ENCODE results near the gene NUDT14. TPM values are rescaled to one million over a fixed set of nuclear protein-coding genes. Genes with fewer than 3 reads are reported as not detected.

The NUDT14 gene
- total and polyA plus RNA-seq, 2 of the 8 experiments (the other 6 are each of a cell fraction or from before 2014, with no cell fraction given) = 25.5 to 33.3 TPM

DNA sequence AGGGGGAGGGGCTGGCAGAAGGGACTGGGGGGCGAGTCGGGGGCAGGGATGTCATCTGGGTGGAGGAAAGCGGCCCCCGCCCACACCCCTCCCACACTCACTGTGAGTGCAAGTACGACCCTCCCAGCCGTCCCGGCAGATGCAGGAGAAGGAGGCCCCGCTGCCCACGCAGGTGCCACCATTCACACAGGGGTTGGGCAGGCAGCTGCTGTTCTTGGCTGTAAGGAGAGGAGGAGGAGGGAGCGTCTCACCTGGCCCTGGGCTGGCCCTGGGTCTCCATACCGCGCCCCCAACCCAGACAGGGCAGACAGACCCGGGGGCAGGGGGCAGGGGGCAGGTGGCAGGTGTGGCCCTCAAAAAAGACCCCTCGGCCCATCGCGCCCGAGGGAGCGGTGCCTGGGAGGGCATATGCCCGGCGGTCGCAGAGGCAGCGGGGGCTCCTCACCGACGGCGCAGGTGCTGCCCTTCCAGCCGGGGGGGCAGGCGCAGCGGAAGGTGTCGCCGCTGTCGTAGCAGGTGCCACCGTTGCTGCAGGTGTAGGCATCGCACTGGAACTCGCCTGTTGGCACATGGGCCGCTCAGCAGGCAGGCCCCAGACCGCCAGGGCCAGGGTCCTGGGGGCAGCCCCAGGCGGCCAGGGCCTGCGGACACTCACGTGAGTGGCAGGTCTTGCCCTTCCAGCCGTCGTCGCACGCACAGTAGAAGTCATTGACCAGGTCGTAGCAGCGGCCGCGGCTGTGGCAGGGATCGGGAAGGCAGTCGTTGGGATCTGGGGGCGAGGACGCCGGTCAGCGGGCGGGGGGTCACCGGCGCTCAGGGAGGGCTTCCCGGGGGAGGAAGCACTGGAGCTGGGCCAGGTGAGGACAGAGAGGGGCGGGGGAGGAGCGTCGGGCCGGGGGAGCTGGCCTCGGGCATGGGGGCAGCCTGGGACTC lies 33.2 kb downstream of the NUDT14 start:
- H3K9me3 ChIP-seq (ENCODE audit: insufficient read depth in 2 of 2, low read depth in 1 of 2, low read length in 1 of 2) = no peaks in the 10 kb centered on the region
- H4K20me1 ChIP-seq (replicated peaks in 1 of 2; ENCODE audit: control insufficient read depth in 1 of 2, insufficient read depth in 2 of 2, low read length in 2 of 2) = peaks cover 0 to 2% of the 10 kb centered on the region in 2 experiments
- no peak overlapping the region for H2BK15ac ChIP-seq (ENCODE audit: low read length)
- no peaks in the 10 kb centered on the region for H3K79me1 ChIP-seq (ENCODE audit: low read depth, low read length)
- DNase-seq (ENCODE audit: low read depth in 1 of 2, low spot score in 2 of 2) (peak in 1 of 2 experiments; percentile 39), FAIRE-seq (no peak)
- H3K56ac ChIP-seq (replicated peaks; ENCODE audit: insufficient read length, low read depth, low read length) = no peak overlapping the region
- H2BK120ac ChIP-seq (replicated peaks; ENCODE audit: low read depth, low read length) = no peak overlapping the region
- H3K18ac ChIP-seq (ENCODE audit: extremely low read depth, low read length) = no peak overlapping the region
- peaks cover 0 to 2% (median 0%) of the 10 kb centered on the region in 4 experiments; a peak in 1 of 7 replicates for H3K4me1 ChIP-seq (replicated peaks in 1 of 4; ENCODE audit: control insufficient read depth in 3 of 4, insufficient read depth in 4 of 4, low read length in 3 of 4)
- no peak overlapping the region for H2AFZ ChIP-seq (ENCODE audit: low read length)
- H4K8ac ChIP-seq (ENCODE audit: extremely low read depth, insufficient read depth, low read length) = no peak overlapping the region; the same call in 1 of the 2 replicates
- H3K27ac ChIP-seq (ENCODE audit: low read depth, low read length) = no peak overlapping the region
- no peak overlapping the region for H2AK5ac ChIP-seq (ENCODE audit: low read depth, low read length)
- 94% methylated on average over 30 of the region's 62 CpGs; no CpG with 5 or more reads in 1 of the 2 experiments for WGBS, 2 experiments (ENCODE audit: extremely low coverage in 1 of 2, insufficient coverage in 1 of 2, insufficient read length in 1 of 2, insufficient replicate concordance in 2 of 2, low coverage in 1 of 2, low lambda C conversion rate in 2 of 2, missing lambda C conversion rate in 1 of 2)
- H3K79me2 ChIP-seq (ENCODE audit: control insufficient read depth in 1 of 2, insufficient read depth in 2 of 2, low read length in 2 of 2) = no peaks in the 10 kb centered on the region
- ChIA-PET CTCF (ENCODE audit: partially characterized antibody) (interaction anchor here (0.6 to 0.7 kb wide), 2 partner anchors 102 to 286 kb away, joined by 3 to 4 read pairs; no protein-coding TSS in a partner anchor), POLR2A (ENCODE audit: partially characterized antibody) (no interaction called here)
- no peak overlapping the region for H2BK20ac ChIP-seq (ENCODE audit: low read length)
- no peaks in the 10 kb centered on the region for H3K36me3 ChIP-seq (ENCODE audit: control insufficient read depth in 2 of 4, insufficient read depth in 4 of 4, low read length in 3 of 4)
- H3K23ac ChIP-seq (ENCODE audit: insufficient read length) = no peak overlapping the region
- H3K27me3 ChIP-seq (replicated peaks in 1 of 4; ENCODE audit: control insufficient read depth in 3 of 4, extremely low read depth in 1 of 4, insufficient read depth in 3 of 4, low read length in 3 of 4) = no peaks in the 10 kb centered on the region
- H3K4me2 ChIP-seq (ENCODE audit: insufficient read depth in 1 of 2, low read depth in 2 of 2, low read length in 2 of 2) = no peak overlapping the region
- no peak overlapping the region for H3K4ac ChIP-seq (replicated peaks; ENCODE audit: insufficient read length, low read depth, low read length)
- H3K14ac ChIP-seq (ENCODE audit: insufficient read length) = no peak overlapping the region
- no peak overlapping the region for H4K91ac ChIP-seq (replicated peaks; ENCODE audit: insufficient read length, low read length)
- no peak overlapping the region for H4K5ac ChIP-seq (ENCODE audit: insufficient read length, low read depth, low read length)
- H3K9ac ChIP-seq (replicated peaks in 1 of 4; ENCODE audit: extremely low read depth in 1 of 4, low read depth in 3 of 4, low read length in 3 of 4) = no peak overlapping the region
- no peaks in the 10 kb centered on the region for H3K23me2 ChIP-seq (ENCODE audit: low read depth, low read length)
- H3K4me3 ChIP-seq (ENCODE audit: extremely low read depth in 1 of 4, insufficient read depth in 2 of 4, low read depth in 3 of 4, low read length in 4 of 4) = no peak overlapping the region
- no peak overlapping the region for H2BK5ac ChIP-seq (ENCODE audit: low read depth, low read length)
- no peak overlapping the region for H2BK12ac ChIP-seq (ENCODE audit: low read depth, low read length)
- no peak for TF ChIP-seq JUND (IDR thresholded peaks at IDR 0.05; ENCODE audit: low read length)
- TF ChIP-seq SP2 (IDR thresholded peaks at IDR 0.05; ENCODE audit: low read length) = no peak
- TF ChIP-seq RFX5 (IDR thresholded peaks at IDR 0.05; ENCODE audit: borderline replicate concordance, low read depth, low read length) = no peak
- TF ChIP-seq, protein P1, sequence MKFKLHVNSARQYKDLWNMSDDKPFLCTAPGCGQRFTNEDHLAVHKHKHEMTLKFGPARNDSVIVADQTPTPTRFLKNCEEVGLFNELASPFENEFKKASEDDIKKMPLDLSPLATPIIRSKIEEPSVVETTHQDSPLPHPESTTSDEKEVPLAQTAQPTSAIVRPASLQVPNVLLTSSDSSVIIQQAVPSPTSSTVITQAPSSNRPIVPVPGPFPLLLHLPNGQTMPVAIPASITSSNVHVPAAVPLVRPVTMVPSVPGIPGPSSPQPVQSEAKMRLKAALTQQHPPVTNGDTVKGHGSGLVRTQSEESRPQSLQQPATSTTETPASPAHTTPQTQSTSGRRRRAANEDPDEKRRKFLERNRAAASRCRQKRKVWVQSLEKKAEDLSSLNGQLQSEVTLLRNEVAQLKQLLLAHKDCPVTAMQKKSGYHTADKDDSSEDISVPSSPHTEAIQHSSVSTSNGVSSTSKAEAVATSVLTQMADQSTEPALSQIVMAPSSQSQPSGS (IDR thresholded peaks at IDR 0.05; ENCODE audit: low read length) = no peak
- no peak for TF ChIP-seq TBP (IDR thresholded peaks at IDR 0.05; ENCODE audit: low read depth, low read length)
- TF ChIP-seq SP4 (IDR thresholded peaks at IDR 0.05; ENCODE audit: low read length) = no peak
- TF ChIP-seq KDM1A (IDR thresholded peaks at IDR 0.05; ENCODE audit: borderline replicate concordance, low read length) = no peak
- no peak for TF ChIP-seq KDM5A (IDR thresholded peaks at IDR 0.05; ENCODE audit: low read length)
- TF ChIP-seq CBX5 (IDR thresholded peaks at IDR 0.05; ENCODE audit: low read depth, low read length) = no peak
- no peak for TF ChIP-seq TAF7 (optimal IDR thresholded peaks at IDR 0.05; ENCODE audit: borderline replicate concordance, low read depth, low read length)
- TF ChIP-seq BRCA1 (IDR thresholded peaks at IDR 0.05; ENCODE audit: low read depth, low read length) = no peak
